GM18867 (cell line): ENCODE data around the gene IL1R2.
"Not testable (repeated sequence)": the region's sequence is repeated elsewhere in the genome, so short reads cannot be mapped to it uniquely, and the experiment has no call there.

Source experiments
- ATAC-seq: cut with Tn5 transposase; IDR thresholded peaks from one replicate; pipeline ENCODE4 v1.9.1; 2021; ENCODE audit warnings: mild to moderate bottlenecking, moderate library complexity; ENCODE audit not compliant: unreplicated experiment

Gene IL1R2

DNA sequence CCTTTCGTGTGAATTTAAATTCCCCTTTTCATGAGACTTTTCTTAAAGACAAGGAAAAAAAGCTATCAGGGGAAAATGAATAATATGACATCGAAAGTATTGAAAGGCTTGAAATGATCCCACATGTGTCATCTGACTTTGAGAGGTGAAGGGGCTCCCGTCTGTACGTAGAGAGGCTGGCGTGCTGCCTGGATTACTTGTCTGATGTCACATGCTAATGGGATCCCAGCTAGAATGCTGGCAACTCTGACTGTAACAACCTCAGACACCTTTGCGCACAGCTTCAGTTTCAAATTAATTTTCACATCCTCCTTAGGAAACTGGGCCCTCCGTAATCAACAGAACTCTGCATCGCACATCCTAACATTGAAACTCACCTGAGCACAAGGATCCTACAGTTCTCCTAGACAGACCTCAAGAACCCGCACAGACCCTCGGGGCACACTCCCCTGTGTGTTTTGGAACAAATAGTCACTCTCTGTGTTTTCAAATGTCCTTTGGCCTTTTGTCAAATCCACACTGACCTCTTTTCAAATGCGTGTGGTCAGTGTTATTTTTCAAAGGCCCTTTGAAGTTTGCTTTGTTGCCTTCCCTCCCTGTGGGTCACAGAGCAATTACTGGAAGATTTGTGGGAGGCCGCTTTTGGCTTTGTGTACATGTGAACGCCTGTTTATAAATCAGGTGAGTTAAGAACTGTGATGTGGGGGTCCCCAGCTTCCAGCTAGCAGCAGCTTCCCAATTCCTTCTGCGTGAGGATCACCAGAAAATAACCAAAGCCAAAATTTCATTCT, 65.9 kb downstream of the IL1R2 start:
- ATAC-seq, result peak; percentile 81

DNA sequence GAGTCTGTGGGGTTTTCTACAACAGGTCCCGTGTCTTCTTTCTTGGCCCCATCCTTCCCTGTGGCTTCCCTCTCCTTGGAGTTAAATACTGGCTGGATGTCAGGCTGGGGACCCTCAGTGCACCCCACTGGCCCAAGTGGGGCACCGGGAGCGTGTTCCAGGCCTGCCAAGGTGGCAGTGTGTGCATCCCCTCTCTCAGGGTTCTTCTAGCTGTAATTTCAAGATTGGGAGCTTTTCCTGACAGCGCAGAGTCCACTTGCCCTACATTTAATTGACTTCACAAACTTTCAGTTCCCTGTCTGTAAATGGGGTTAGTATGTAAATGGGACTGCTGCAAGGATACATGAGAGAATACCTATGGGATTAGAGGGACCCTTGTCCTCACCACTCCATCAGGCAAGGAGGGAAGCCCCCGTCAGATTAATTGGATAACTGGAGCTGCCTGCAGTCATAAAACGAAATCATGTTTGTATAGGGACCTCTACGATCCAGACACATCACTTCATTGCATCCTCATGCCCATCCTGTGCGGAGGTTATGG, 66.6 kb downstream of the IL1R2 start:
- no peak for ATAC-seq

DNA sequence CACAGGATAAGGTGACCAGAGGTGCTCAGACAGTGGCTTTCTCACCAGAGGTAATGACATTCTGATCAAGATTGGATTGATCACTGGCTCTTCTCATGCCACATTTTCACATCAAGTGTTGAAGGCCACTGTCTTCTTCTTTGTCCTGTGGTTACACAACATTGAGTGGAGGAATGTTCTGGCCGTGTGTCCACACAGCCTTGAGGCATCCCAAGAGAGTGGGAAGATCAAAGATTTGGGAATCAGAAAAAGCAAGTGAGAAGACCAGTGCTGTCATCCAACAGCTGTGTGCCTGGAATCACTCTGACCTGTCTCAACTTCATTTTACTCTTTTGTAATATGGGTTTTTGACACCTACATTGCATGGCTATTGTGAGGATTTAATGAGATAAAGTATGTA, 67.4 kb downstream of the IL1R2 start:
- no peak for ATAC-seq

DNA sequence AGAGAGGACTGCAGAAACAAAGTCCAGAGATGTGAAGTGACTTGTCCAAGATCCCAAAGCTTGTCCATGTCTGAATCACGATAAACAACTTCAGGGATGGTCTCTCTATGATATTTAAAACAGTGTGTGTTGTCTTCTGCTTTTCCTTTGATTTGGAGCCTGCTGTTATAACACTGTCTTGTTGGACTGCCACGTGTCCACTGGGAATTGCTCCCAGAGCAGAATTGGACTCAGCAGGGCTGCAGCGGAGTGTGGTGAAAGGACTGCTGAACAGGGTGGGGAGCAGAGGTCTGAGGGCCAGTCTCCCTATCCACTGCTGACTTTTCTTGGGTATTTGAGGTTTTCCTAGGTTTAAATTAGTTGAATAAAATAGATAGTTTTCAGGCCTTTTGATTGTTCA, 68.3 kb downstream of the IL1R2 start:
- ATAC-seq, result no peak

DNA sequence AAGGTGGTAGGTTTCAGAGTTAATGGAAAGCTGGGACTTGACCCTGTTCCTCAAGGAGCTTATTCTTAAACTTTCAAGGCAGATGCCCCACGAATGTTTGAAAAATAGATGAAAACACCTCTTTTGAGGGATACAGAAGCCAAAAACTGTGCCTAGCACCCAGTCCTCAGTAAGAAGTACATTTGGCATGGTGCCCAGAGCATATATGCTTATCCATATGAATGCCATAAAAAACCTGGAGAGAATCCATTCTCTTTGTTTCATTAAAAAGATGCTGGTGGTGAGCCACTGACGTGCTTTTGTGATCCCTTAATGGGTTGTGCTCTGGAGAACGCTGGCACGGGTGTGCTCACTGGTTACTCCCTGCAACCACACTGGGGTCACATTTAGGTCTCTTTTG, 69.0 kb downstream of the IL1R2 start:
- ATAC-seq, result no peak

DNA sequence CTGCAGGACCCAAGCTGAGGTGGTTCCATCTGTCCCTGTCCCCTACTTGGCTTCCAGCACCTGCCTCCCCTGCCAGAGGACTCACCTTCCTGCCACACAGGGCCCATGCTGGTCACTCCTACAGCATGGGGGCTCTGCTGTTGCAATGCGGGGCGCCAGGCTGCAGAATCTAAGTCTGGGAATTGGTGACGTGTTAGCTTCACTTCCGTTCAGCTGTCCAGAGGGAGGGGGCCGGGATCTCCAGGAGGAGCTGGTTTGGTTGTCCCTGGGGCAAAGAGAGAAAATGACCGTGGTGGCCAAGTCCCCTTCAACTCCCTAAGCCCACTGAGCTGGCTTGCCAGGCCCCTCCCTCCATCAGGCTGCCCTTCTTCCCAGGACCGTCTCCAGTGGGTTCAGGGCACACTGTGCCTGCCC, 69.5 kb downstream of the IL1R2 start:
- no peak for ATAC-seq

DNA sequence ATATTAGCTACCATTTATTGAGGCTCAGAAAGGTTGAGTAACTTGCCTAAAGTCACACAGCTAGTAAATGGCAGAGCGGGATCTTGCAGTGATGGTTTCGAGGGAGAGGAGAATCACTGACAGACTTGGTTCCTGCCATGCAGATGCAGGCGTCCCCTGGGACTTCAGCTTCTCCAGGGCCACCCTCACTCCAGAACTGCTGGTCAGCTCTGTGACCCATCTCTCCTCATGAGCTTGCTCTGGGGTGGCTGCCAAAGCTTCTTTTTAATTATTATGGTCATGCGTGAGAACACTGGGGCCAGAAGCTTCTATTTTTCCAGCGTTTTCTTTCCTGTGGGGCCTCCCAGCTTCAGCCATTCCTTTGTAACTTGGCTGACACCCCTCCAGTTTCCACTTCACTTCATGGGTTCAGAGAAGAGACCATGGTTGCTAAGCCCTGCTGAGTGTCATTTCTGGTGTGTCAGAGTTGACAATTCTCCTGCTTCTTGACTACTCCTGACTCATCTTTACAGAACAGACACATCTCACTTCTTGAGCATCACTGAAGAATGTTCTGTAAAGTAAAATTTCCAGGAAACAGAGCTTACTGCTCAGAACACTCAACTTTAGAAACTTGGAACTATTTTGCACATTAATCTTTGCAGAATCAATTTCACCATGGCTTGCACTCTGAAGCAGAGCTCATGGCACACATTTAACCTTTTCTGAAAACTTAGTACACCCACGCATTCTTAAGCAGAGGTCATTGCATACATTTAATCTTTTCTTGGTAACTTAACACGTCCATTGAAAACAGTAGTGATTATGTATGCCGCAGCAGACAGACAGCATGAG, 70.4 kb downstream of the IL1R2 start:
- ATAC-seq, result peak; percentile 43

DNA sequence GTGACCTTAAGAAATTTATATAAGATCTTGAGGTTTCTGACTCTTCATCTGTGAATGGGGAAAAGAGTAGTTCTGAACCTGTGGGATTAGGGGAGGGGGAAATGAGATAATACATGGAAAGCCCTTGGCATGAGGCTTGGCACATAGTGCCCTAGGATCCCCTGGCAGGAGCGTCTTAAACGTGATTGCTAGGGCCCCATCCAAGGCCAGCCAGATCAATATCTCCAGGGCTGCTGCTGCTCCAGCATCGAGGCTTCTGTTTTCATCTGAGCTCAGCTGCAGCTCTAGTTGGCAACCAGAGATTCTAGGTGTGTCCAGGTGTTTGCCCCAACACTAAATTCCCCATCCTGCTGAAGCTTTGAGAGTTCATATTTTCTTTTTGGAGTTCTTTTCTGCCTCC, 71.0 kb downstream of the IL1R2 start:
- ATAC-seq, result no peak

DNA sequence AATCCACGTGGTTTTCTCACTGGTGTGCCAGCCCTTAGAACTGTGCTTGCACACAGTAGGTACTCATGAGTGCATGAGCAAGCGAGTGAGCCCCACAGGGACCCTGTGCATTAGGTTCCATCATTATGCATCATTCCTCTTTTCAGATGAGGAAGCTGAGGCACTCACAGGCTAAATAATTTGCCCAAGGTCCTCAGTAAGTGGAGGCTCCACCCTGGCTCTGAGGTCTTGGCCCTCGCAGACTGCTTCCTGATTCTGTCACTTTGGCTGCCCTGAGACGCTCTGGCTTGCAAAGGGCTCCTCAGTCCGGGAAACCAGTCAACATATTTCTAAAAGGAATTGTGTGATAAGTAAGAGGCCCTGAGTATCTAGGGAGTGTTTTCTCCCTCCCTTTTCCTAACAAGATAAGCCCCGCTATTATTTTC, 71.7 kb downstream of the IL1R2 start:
- no peak for ATAC-seq

DNA sequence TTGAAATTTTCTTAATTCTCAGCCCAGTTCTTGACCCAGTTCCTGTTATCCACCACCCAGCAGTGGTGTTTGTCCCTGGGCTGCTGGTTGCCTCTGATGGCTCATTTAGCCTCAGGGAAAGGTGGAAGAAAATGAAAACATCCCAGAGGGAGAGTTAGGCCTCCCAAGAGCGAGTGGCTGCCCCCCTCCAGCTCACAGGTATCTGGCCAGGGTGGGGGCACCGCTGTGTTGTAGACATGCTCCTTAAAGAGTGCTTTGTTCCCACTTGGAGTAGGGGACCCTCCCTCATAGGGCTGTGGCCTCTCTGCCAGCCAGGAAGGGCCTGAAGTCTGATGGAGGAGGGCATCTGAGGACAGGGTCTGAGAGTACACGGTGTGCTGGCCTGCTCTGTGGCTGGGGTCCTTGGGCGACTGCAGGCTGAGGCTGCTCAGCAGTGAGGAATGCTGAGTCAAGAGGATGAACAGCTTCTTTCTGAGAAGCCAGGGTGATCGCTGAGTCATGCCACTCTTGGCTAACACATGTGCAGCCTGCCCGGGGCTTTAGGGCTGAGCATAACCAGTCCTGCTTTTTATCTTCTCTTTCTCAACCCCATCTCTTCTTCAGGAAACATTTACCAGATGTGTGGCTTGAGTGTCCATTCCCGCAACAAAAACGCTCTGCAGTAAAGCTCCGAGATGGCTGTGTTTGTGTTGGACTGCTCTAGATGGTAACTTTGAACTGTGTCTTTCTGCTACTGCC, 72.3 kb downstream of the IL1R2 start:
- no peak for ATAC-seq

DNA sequence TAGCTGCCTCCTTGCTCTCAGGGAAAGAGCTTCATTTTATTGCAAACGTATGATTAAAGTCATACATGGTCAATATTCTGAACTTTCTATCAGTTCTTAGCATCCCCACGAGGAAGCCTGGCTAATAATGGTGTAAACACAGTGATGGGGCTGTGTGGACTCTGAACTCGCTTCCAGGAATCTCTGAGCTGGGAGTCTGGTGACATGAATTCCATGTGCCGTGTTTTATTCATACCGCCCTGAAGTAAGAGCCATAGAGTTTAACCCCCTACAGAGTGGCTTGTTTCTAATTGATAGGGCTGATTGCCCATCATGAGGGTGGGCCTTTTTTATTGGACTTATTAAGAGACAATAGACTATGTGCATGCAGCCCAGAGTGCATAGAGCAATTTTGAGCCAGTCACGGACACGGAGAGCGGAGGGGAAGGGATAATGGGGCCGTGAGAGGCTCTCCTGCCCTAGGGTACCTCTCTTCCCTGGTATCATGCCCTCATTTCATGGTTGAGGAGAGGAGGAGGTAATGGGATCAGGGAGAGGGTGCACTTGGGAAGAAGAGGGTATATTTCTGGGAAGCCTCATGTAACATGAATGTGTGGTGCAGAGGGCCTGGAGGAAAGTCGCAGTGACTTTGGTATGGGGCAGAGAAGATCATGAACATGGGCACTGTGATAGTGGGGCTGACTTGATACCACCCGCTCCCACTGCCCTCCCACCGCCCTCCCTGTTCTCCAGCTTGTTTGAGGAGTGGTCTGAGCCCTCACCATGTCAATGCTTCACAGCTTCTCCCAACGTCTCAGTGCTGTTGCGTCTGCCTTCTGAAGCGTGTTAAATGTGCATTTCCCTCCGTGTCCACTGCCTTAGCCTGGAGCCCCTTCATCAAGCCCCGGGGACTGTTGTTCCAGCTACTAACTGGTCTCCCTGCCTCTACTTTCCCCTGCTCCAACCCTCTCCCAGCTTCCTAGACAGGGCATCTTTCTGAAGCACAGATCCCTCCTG, 73.2 kb downstream of the IL1R2 start:
- ATAC-seq, result no peak

DNA sequence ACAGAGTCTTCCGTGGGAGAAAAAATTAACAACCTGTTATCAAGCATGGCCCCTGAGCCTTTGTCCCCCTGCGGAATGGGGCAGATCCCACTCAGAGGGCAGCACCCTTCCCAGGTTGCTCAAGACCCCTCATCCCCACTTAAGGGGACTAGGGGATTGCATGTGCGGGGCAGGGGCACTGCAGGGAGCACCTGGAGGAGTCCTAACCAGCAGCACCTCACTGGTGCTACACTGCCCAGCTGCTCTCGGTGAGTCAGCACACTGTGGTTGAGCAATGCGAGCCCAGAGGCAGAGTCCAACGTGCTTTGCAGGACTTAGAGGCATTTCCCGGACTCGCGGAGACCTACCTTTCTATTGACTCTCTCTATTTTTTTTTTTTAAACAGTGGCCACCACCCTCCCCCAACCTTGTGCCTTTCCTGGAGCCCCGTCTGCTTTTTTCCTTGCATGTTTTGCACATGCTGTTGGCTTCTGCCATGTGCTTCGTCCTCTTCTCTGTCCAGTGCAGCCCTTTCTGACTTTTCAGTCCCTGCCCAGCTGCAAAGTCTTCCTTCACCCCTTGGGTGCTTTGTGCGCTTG, 74.0 kb downstream of the IL1R2 start:
- ATAC-seq, result no peak

DNA sequence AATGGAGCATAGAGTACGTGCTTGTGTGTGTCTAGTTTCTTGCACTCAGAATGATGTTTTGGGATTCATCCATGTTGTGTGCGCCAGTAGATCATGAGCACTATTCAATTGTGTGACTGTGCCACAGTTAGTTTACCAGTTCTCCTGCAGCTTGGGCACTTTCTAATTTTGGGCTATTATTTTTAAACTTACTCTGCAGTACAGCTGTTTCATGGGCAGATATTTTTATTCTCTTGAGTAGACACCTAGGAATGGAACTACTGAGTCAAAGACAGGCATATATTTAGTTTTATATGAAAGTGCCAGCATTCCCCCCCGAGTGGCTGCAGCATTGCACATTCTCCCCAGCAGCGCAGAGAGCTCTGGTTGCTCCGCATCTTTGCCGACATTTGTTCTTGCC, 74.8 kb downstream of the IL1R2 start:
- no peak for ATAC-seq

DNA sequence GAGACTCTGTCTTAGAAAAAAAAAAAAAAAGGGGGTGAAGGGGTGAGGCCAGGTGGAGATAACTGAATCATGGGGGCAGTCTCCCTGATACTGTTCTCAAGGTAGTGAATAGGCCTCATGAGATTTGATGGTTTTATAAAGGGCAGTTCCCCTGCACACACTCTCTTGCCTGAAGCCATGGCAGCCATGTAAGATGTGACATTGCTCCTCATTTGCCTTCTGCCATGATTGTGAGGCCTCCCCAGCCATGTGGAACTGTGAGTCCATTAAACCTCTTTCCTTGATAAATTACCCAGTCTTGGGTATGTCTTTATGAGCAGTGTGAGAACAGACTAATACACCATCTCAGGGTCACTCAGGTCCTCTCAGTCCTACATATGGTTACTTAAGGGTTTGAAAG, 76.4 kb downstream of the IL1R2 start:
- not testable (repeated sequence) for ATAC-seq

DNA sequence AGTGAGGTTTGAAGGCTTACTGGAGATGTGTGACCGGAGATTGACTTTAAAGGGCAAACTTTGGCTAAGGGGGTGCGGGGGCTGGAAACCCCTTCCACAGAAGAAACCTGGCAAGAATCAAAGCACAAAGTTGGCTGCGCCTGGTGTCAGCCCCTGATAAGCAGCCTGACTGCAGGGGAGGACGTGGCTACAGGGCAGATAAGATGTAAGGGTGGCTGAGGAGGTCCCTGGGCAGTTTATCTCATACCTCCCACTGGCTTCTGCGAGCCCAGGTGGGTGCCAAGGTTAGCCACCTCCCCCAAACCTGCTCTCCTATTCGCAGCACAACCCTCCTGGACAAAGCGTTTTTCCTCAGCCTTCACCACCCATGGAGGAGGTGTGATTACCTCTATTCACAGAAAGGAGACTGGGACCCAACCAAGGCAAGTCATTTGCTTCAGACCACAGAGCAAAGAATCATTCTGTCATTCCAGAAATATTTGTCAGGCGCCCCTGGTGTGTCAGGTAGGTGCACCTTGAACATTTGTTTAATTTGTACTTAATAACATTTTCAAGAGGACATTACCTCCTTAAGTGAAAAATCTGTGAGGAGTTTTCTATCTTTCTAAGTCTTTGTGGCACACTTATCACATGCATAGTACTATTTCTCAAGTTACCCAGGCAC, 77.7 kb downstream of the IL1R2 start:
- ATAC-seq, result no peak

DNA sequence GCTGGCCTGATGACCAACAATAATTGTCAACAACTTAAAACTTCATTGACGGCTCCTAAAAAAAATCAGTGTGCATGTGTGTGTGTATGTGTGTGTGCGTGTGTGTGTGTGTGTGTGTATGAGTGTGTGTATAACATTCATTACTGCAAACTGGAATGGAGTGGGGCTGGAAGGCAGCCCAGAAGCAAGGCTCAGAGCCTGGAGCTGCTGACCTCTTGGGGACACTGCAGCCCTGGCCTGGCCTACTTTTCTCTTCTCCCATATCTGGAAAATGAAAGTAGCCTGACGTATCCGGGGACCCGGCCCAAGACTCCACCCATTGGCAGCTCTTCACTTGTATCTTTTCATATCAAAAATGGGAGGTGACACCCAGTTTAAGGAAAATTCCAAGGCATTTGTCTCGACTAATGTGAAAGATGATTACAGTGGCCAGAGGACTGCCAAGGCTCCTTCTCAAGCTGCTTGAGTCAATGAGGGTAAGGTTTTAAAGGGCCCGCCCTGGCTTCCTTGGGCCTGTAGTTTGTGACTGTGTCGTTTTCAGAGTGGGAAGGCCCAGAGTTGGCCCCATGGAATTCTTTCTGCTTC, 78.4 kb downstream of the IL1R2 start:
- ATAC-seq, result no peak

DNA sequence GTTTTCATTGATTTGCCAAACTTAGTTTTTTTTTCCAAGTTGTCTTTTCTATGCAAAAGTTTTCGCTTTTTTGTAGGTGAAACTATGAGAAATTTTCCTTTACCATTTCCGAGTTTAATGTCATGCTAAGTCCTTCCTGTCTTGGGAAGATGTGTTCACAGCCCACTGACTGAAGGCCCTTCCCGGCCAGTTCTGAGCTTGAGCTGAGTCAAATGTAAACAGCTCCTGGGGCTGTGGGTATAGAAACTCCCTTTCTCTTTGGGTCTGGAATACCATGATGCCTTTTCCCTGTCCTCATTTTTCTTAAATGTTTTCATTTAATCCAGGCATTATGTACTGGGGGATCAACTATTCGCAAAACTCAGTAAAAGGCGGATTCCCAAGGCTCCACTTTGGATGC, 81.0 kb downstream of the IL1R2 start:
- no peak for ATAC-seq

DNA sequence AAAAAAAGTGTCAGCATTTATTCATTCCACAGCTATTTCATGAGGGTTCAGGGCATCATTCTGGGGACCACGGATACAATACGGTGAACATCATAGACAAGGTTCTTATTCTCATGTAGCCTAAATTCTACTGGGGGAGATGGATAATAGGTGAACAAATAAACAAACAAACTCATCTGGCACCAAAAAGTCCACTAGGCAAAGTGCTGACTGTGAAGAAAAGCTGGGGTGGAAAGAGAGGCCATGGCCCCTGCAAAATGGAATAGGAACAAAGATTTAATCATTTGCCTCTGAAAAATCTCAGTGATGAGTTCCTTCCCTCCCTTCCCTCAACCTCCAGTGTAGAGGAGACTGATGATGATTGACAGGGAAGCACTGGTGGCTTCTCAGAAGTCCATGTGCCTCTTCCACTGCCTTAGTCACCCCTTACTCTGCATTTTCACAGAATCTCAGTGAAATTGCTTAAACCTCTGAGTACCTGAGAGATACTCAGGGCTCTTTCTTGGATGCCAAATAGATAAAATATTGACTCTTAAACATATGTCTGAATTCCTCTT, 81.5 kb downstream of the IL1R2 start:
- no peak for ATAC-seq
